SK-N-DZ (cell line): ENCODE results near the gene SPSB2.

Experiments used
- DNase-seq: peaks from one replicate; pipeline ENCODE4 v3.0.0-alpha.2; 2015; ENCODE audit warnings: low spot score

Gene SPSB2

GRCh38 chr12:6832125-6832524, 41.0 kb downstream of the SPSB2 start:
- DNase-seq: no peak

- no peak for DNase-seq
Measured at GRCh38 chr12:6831450-6831995, 41.6 kb downstream of the SPSB2 start.

DNA sequence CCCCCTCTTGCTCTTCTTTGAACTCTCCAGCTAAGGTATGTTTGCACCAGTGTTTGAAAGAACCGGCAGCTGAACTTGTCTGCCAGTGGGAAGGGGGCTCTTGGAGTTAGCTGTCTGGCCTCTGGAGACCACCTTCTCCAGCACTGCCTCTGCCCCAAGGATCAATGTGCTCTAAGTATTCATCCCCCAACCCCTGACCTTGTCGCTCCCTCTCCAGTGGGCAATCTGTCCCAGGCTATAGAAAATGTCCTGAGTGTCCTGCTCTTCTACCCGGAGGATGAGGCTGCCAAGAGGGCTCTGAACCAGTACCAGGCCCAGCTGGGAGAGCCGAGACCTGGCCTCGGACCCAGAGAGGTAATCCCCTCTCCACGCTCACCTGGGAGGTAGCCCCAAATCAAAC, 42.1 kb downstream of the SPSB2 start:
- DNase-seq: no peak

- DNase-seq: no peak
Measured at GRCh38 chr12:6830286-6830890, 42.7 kb downstream of the SPSB2 start.

DNA sequence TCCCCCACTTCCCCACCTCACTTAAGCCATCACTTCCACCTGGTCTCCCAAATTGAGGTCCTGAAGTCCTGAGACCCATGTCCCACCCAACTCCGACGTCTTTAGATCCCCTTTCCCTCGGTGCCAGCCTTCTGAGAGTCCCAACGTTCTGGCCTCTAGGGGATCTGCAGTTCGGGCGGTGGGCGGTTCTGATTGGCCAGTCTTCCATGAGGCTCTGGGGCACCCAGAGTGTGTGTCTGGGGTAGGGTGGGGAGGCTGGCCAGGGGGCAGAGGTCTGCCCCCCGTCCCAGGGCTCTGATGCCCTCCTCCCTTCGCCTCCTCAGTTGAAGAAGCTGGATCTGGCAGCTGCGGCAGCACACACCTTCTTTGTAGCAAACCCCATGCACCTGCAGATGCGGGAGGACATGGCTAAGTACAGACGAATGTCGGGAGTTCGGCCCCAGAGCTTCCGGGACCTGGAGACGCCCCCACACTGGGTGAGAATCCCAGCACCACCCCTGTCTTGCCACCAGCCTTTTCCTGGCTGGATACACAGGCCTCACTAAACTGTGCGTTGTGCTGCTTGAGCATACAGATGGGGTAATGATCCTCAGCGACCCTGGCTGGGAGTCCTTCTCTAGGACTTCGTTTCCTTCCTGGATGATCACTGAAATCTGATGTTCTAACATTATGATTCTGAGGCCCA, 43.4 kb downstream of the SPSB2 start:
- peak; percentile 75 for DNase-seq

DNA sequence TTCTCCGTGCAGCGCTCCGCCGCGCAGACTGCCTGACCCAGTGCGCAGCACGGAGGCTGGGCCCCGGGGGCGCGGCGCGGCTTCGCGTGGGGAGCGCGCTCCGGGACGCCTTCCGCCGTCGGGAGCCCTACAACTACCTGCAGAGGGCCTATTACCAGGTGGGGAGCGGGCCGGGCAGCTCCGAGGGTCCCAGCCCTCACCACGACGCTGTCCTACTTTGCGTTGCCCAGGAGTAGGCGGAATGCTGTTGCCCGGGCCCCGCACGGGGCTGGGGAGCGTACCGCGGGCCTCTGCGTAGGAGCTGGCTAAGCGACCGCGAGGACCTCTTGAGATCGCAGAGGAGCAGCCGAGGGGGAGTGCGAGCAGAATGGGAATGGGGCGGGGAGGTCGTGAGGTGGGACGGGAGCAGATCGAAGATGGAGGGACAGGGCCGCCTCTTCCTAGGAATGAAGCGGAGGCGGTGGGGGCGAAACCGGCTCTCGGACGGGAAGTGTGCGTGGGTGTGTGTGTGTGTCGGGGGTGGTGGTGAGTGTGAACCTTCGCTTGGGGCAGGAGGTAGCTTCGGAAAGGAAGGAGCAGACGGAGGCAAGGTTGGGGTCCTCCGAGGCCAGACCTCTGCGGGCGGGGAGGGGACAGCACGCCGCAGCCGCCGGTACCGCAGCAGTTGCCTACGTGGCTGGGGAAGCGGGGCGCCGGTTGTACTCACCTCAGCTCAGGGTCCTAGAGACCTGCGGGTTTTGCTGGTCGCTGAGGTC, 44.1 kb downstream of the SPSB2 start:
- no peak for DNase-seq

DNA sequence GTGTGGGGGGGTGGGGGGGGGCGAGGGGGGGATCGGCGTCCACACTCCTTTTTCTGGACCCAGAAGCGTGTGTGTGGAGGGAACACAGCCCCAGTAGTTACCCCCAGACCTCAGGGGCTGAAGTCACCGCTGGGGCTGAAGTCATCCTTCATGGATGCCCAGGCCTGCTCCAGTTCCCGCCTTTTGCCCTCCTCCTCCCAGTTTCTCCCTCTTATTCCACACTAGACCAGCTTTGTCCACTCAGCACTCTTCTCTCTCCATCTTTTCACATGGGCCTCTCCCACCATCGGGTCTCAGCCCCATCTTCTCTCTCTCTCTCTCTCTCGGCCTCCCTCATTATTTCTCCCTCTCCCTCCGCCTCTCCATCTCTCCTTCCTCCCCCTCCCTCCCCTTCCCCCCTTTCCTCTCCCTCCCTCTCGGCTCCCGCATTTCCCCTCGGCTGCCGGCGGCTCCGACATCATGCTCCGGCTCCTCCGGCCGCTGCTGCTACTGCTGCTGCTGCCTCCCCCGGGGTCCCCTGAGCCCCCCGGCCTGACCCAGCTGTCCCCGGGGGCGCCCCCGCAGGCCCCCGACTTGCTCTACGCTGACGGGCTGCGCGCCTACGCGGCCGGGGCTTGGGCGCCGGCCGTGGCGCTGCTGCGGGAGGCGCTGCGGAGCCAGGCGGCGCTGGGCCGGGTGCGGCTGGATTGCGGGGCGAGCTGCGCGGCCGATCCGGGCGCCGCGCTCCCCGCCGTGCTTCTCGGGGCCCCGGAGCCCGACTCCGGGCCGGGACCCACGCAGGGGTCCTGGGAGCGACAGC, 44.9 kb downstream of the SPSB2 start, which contains the start of gene P3H3:
TSS of gene P3H3 (plus strand) at position 426 of the 799 bp plus-strand sequence. CDS start at position 460, 34 bp downstream.
- peak; percentile 81 for DNase-seq

DNA sequence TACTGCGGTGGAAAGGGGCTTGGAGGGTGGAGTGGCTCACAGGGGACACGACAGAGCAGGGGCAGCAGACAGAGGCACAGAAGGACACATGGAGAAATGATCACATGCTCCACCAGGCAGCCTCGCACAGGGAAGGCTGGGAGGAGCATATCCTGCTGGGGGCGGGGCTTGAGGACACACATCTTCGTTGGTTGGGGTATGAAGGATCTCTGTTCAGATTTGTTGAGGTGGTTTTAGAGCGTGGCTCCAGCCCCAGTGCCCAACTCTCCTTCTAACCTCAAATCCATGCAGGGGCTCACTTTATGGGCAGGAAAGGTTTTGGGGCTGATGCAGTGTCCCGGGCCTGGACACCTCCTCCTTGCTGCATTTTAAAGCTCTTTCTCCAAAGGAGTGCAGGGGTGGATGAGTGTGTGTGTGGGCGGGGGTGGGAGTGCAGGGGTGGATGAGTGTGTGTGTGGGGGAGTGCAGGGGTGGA, 45.6 kb downstream of the SPSB2 start:
- peak; percentile 96 for DNase-seq

GRCh38 chr12:6826734-6827436, 46.2 kb downstream of the SPSB2 start:
- DNase-seq: peak; percentile 45

DNA sequence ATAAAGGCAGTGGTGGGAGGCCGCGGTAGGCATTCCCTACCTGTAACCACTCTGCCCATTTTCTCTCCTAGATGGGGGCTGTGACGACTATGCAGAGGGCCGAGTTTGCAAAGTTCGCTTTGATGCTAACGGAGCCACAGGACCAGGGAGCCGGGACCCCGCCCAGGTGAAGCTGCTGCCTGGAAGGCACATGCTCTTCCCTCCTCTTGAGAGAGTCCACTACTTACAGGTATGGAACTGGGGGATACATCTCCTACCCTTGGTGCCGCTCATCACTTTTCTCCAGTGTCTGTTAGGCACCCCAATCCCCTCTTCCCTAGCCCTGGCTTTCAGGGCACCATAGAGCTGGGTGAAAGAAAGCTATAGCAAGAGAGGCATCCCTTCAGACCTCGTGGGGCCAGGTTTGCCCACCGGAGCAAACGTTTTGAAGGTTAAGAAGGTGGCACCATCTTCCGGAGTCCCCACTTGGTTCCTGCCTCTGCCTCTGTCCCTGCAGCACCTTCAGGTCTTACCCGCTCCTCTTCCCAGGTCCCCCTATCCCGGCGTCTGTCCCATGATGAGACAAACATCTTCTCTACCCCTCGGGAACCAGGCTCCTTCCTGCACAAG, 46.9 kb downstream of the SPSB2 start:
- DNase-seq: no peak

DNA sequence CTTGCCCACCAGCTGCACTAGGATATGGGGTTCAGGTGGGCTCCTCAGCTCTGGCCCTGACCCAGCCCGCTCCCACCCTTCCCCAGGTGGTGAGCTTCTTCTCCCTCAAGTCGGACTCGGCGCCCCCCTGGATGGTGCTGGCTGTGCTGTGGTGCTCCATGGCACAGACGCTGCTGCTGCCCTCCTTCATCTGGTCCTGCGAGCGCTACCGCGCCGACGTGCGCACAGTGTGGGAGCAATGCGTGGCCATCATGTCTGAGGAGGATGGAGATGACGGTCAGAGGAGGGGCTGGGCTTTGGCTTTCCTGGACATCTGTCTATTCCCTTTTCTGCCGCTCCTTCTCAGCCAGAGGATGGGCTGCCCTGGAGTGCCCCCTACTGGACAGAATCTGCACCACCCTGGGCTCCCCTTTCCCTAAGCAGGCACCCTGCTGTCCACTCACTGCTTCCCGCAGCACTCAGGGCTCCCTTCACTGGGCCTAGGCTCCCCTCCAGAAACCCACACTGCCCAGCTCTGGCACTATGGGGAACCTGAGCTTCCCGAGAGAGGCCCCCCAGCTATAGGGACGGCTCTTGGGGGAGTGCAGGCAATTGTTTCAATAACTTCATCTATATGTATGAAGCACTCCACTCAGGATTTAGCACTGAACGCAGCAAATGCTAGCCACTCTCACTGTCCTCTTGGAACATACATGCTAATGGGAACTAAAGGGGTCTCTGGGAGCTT, 47.5 kb downstream of the SPSB2 start:
- DNase-seq: peak; percentile 92

DNA sequence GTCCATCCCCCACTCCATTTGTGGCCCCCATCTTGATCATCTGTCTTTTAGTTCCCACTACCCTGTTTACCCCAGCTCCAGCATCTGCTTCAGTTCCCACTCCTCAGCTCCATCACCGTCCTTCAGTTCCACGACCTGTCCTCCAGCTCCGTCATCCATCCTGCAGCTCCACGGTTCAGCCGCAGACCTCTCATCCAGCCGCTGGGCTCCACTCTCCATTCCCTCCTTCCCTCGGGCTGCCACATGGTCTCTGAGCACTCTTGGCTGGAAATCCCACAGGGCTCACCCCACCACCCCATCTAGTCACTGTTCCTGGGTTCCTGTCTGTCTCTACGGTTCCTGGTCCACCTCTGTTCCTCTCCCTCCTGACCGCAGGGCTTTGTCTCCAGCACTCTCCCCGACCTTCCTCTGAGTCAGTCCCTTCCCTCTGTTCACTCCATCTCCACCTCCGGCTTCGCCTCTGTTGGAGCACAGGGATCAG, 48.2 kb downstream of the SPSB2 start:
- no peak for DNase-seq

GRCh38 chr12:6824085-6824775, 48.9 kb downstream of the SPSB2 start:
- no peak for DNase-seq

- no peak for DNase-seq
Measured at GRCh38 chr12:6823182-6824084, 49.7 kb downstream of the SPSB2 start.

- no peak for DNase-seq
Measured at GRCh38 chr12:6822426-6823135, 50.5 kb downstream of the SPSB2 start.

DNA sequence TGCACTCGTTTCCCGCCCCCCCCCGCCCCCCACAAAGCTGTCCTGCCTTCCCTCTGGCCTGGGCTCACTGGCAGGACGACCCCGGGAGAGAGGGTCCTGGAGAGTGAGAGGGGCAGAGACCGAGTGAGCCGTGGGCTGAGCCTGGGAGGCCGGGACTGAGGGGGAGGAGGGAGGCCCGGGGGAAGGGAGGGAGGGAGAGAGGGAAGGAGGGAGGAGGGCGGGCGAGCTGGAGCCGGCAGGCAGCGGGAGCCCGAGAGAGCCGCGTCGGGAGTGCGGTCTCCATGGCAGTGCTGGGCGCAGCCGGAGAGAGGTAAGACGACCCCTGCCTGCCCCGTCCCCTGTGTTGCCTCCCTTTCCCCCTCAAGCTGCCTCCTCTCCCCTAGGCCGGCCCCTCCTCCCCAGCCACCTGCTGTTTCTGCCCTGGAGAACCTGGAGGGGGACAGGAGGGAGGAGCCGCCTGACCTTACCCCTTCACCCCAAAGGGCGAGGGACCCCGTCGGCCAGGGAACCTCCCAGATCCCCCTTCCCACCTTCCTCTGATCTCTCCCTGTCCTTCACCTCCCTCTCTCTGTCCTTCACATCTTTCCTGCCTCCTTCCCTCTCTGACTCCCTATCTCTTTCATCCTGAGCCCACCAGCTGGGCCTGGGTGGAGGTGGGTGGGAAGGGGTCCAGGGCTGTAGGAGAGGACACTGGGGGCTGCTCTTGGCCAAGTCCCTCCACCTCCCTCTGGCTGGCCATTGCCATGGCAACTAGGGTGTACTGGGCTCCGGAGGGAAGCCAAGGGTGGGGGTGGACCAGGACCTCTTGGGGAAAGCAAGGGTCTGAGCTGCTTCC, 51.3 kb downstream of the SPSB2 start, which contains the start of gene GPR162:
TSS of gene GPR162 (plus strand) at position 231 of the 835 bp plus-strand sequence. CDS start 2,078 bp downstream, outside the sequence.
- DNase-seq: peak; percentile 83
